HTERT RPE-1 (cell line): ENCODE measurements around the gene HOXA7.

Source experiments
- in situ Hi-C: fragments of 300-500 bp; cut with MboI; formaldehyde crosslinking; loops from 4 replicates; pipeline ENCODE4 v1.14.3; 2020; ENCODE audit warnings: low sequenced_read_pairs

Gene HOXA7

GRCh38 chr7:27156508-27156898 is at the start of gene HOXA7:
HOXA7 (minus strand) TSS chr7:27156675; CDS start chr7:27156545, 130 bp downstream.
- in situ Hi-C loops, result no loop called here

- in situ Hi-C loops, result no loop called here
Measured at GRCh38 chr7:27205325-27206280, 49.1 kb upstream of the HOXA7 start.

- in situ Hi-C loops, result no loop called here
Measured at GRCh38 chr7:27204851-27205322, 48.4 kb upstream of the HOXA7 start.

- in situ Hi-C loops, result no loop called here
Measured at GRCh38 chr7:27203964-27204594, 47.6 kb upstream of the HOXA7 start.

DNA sequence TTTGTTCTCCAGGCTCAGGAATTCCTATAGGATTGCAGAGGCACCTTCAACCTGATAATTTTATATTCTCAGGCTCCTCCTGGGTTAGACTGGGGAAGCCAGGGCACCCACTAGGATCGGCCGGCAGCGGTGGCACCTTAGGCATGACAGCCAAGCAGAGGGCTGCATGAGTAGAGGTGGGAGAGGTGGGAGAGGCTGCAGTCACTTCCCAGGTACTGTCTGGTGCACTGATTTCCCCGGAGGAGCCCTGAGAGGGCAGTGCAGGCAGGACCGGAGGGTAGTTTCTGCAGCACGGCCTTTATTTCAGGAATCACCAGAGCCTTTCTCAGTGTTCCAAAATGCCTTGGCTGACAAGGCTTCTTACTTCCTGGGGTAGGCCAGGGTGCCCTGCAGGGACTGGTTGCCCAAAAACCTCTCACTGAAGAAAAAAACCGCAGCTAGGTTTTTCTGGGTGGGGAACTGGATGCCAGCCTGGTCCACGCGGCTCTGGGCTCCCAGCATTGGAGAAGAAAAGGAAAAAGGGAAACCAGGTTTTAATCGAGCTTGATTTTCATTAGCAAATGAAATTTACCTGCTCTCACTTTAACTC is 47.0 kb upstream of the HOXA7 start:
- in situ Hi-C loops, result no loop called here

DNA sequence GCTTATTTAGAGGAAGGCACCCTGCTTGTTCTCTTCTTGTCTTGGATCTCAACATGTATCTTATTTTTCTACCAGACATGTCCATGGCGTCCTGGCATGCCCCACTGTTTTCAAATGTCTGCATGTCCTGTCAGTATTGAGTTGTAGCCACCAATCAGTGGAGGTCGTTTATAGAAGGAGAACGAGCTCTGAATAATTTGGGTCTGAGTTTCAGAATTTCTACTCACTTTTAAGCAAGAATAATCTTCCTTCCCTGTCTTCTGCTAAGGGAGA is 46.3 kb upstream of the HOXA7 start:
- in situ Hi-C loops, result no loop called here

GRCh38 chr7:27202018-27202861 is 45.8 kb upstream of the HOXA7 start:
- in situ Hi-C loops, result no loop called here

DNA sequence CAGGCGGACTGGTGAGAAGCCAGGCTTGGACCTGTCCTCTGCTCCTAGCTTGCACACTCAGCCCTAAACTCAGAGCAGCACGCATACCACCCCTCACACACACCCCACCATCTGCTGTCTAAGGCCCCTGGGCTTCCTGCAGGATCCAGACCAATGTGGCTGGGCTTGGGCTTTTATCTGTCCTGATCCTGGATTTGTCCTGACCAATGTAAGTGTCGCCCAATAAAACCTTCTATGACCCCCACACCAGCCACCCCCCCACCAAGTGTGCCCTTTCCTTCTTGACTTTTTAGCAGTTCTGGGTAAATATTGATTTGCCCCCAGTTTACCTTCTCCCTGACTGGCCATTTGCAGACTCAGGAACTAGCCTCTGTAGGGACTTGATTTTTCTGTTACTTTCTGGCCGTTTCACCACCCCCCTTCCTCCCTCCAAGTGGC is 45.1 kb upstream of the HOXA7 start:
- in situ Hi-C loops, result no loop called here

GRCh38 chr7:27200761-27201579 is 44.5 kb upstream of the HOXA7 start:
- in situ Hi-C loops, result no loop called here

DNA sequence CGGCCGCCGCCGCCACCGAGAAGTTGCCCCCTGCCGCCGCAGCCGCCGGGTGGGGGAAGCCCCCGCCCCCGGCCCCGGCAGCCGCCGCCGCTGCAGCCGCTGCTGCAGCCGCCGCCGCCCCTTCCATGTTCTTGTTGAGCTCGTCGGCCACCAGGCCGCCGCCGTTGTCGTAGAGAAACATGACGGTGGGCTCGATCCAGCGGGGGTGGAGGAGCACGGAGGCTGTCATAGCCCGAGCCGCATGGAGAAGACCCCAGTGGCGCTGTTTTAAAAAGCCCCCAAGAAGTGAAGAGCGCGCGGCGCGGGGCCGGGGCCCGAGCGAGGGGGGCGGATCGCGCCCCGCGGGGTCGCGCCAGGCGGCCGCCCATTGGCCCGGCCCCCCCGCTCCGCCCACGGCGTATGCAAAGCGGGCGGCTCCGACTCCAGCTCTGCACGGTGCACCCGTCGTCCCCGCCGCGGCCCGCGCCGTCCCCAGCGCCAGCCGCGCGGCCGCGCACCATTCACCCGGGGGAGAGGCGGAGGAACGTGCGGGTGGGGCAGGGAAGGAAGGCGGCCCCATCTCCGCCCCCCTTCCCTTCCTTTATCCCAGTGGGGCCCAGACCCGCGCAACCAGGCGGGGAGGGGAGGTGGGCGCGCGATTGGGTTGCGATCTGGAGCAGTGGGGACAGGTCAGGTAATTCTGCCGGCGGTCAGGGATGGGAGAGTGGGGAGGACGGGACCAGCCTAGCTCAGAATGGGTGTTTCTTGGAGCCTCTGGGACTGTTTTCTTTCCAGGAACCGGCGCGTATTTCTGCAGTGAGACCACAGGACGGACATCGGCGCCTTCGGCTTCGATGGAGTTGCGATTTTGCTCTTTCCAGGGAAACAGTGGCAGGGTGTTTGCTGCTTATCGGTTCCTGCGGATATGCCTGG is 43.6 kb upstream of the HOXA7 start, which contains the start of gene HOXA13:
TSS of gene HOXA13 (minus strand) at position 243 of the 912 bp plus-strand sequence. CDS start at position 229, 14 bp downstream.
- in situ Hi-C loops, result no loop called here

- in situ Hi-C loops, result no loop called here
Measured at GRCh38 chr7:27198871-27199801, 42.7 kb upstream of the HOXA7 start.

- in situ Hi-C loops, result no loop called here
Measured at GRCh38 chr7:27198138-27198841, 41.8 kb upstream of the HOXA7 start.

DNA sequence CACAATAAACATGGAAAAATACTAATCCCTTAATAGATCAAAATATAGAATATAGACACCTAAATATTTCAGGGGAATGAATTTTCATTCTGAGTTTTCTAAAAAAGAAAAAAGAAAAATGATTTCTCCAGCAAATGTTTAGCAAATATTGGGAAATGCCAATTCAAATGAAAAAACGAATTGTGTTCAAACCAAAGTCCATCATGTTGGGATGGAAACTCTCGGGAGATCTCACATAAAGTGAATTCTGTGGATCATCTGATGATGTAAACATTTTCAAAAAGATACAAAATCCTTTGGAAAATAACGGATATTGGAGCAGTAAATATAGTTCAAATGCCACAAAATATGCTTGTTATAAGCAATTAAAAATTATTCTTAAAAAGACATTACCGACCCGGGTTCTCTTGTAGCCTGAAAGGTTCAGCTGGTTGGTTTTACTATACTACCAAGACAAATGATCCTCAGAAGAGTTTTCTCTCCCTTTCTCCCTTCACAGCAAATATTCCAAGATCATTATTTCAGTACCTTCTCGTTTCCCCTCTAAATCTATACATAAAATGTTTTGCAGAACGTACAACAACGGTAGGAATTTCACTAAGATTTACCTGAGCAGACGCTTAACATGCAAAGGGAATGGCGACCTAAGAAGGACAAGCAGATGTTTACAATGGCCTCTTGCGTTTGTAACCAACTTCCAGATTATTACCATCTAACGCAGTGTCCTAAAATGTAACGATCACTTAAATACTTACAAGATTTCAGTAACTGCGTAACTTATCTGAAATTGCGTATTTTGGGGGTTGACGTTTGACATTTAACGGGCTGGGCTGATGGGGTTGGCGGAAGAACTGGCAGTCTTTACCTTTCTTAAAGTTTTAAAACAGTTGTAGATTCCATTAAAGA is 40.9 kb upstream of the HOXA7 start:
- in situ Hi-C loops, result no loop called here

DNA sequence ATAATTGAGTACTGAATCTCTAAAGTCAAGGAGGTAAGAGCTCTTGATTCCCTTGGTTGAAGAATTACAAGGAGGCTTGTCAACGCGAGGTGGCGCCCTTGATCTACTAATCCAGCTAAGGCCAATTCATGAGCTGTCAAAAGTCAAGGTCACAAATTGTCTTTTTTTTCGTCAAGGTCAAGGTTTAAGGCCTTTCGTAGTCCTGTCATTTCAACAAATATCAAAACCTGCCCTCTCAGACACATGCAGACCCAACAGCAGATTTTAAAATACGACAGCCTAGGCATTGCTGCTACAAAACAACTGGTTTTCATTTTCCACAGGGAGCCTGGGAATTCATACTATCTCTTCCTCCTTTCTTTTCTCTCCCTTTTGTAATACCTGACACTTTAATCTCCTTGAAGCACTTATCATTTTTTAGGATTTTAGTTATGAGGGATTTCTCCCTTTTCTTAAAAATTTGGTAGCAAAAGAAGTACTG is 39.9 kb upstream of the HOXA7 start:
- in situ Hi-C loops, result no loop called here

GRCh38 chr7:27194686-27195379 is 38.4 kb upstream of the HOXA7 start:
- in situ Hi-C loops, result no loop called here

DNA sequence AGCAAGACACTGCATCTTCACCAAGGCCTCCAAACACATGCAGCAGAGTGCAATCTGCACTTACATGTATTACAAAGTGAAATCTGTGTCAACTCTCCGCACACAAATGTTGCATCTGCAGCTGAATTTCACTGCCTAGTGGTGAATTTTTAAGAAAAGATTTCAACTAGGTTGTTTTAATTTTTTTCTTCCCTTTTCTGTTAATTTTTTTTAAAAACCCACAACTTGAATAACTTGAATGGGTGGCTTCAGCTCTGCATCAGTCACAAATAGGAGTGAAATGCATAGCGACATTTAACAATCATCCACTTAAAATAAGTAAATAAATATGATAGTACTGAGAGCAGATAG is 37.5 kb upstream of the HOXA7 start:
- in situ Hi-C loops, result no loop called here
